Choroid plexus epithelial cell (primary cell): ENCODE measurements around the gene STAT2.
"Not testable (repeated sequence)": the region's sequence is repeated elsewhere in the genome, so short reads cannot be mapped to it uniquely, and the experiment has no call there.

ENCODE experiments used
- DNase-seq: peaks from one replicate; pipeline ENCODE4 v3.0.0-alpha.2; 2010; ENCODE audit warnings: low read depth
- H3K4me3 ChIP-seq: 2 replicates; pipeline ENCODE4 v1.5.1; 2011; ENCODE audit warnings: low read depth, mild to moderate bottlenecking, control low read depth, low read length, moderate library complexity
- TF ChIP-seq, protein P1 (sequence below): conservative IDR thresholded peaks from 2 replicates; pipeline ENCODE4 v1.5.1; 2011; ENCODE audit warnings: low read depth, mild to moderate bottlenecking, control low read depth, inconsistent platforms, low read length, moderate library complexity

Gene STAT2

GRCh38 chr12:56324206-56324605, 35.7 kb downstream of the STAT2 start:
- no peak overlapping the region for H3K4me3 ChIP-seq
- DNase-seq = no peak
- TF ChIP-seq, protein P1, sequence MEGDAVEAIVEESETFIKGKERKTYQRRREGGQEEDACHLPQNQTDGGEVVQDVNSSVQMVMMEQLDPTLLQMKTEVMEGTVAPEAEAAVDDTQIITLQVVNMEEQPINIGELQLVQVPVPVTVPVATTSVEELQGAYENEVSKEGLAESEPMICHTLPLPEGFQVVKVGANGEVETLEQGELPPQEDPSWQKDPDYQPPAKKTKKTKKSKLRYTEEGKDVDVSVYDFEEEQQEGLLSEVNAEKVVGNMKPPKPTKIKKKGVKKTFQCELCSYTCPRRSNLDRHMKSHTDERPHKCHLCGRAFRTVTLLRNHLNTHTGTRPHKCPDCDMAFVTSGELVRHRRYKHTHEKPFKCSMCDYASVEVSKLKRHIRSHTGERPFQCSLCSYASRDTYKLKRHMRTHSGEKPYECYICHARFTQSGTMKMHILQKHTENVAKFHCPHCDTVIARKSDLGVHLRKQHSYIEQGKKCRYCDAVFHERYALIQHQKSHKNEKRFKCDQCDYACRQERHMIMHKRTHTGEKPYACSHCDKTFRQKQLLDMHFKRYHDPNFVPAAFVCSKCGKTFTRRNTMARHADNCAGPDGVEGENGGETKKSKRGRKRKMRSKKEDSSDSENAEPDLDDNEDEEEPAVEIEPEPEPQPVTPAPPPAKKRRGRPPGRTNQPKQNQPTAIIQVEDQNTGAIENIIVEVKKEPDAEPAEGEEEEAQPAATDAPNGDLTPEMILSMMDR = no peak

- DNase-seq, H3K4me3 ChIP-seq: not testable (repeated sequence)
Measured at GRCh38 chr12:56321610-56322009, 38.3 kb downstream of the STAT2 start.

DNA sequence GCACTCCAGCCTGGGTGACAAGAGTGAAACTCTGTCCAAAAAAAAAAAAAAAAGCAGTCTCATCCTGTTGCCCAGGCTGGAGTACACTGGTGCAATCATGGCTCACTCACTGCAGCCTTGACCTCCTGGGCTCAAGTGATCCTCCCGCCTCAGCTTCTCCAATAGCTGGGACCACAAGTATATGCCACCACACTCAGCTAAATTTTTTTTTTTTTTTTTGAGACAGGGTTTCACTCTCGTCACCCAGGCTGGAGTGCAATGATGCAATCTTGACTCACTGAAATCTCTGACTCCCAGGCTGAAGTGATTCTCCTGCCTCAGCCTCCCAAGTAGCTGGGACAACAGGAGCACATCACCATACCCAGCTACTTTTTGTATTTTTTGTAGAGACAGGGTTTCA, 38.9 kb downstream of the STAT2 start:
- TF ChIP-seq, protein P1 = no peak
- no peak for DNase-seq
- H3K4me3 ChIP-seq = no peak overlapping the region

- H3K4me3 ChIP-seq = no peak overlapping the region
- TF ChIP-seq, protein P1 = no peak
- DNase-seq = no peak
Measured at GRCh38 chr12:56317675-56318074, 42.2 kb downstream of the STAT2 start.

DNA sequence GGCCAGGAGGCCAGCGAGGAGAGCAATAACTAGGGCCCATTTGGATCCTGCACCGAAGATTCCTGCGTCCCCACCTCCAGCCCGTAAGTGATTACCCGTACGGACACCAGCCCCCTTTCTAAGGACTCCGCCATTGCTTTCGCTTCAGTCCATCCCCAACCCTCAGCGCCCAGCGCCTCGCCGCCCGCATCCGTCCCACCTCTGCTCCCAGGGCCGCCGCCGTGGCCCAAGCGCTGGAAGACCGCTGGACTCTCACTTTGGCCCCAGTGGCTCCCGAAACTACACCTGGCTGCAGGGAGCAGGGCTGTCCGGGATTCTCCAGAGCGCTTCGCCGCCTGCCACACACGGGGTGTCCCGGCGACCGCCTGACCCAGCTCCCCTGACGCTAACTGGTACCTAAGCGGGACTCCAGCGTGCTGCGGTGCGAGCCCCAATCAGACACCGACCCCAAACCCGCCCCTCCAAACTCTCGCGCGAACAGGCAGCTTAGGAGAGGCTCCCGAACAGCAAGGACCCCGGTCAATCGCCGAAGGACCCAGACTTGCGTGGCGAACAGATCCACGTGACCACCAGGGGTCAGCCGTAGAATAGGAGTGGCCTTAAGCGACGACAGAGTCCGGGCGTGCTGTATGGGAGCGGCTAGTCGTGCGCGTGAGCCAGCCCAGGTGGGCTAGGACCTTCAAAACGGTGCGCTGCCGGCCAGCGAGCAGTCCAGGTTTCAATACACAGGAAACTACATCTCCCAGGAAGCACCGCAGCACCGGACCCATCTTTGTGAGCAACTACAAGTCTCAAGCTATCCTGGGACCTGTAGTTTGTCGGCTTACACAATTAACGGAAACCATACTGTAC, 44.1 kb downstream of the STAT2 start, which contains the start of gene CNPY2:
TSS of gene CNPY2 (minus strand) at position 367 of the 852 bp plus-strand sequence. CDS start 771 bp downstream, outside the sequence.
- H3K4me3 ChIP-seq = peak within 1 kb of the TSS; percentile 97
- DNase-seq = peak; percentile 99
- TF ChIP-seq, protein P1 = no peak

GRCh38 chr12:56315249-56315621, 44.7 kb downstream of the STAT2 start:
- DNase-seq = no peak
- H3K4me3 ChIP-seq = peak overlapping the region; percentile 97
- TF ChIP-seq, protein P1 = no peak

GRCh38 chr12:56311003-56311402, 48.9 kb downstream of the STAT2 start:
- TF ChIP-seq, protein P1 = no peak
- no peak for DNase-seq
- no peak overlapping the region for H3K4me3 ChIP-seq
